Cerebellar cortex (tissue), 1 donor: ENCODE results near the gene RNASE7.
"Not testable (repeated sequence)": the region's sequence is repeated elsewhere in the genome, so short reads cannot be mapped to it uniquely, and the experiment has no call there.

Source experiments
- DNase-seq: peaks from one replicate; pipeline ENCODE4 v3.0.0-alpha.2; 2015; ENCODE audit warnings: low spot score

The RNASE7 gene

DNA sequence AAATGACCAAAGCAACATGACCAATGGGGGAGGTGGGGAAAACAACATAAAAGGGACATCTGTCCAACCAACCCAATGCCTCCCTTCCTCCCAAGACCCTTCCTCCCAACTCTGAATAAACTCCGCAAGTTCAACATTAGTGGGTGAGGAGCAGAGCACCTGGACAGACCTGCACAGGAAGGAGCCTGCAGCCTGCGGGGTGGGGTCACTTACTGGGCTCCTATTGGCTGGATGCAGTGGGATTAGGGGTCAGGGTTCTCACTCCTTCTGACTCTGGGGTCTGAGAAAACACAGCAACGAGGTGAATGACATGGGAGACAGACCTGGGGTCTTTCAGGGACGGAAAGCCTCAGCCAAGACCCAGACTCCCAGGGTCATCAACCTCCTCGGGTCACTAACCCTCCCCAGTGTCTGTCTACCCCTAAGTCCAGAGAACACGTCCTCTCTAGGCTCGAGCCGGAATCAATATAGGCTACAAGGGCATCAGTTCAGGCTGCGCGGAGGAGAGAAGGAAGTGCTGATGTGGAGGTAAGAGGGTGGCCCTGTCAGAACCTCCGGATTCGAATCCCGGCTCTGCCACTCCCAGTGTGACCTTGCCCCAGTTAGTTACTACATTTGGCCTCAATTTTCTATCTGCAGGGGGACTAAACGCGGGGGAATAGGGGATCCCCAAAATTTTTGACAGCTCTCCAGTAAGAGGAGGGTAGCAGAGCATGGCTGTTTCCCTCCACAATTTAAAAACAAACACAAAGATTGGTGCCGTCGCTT lies 18.2 kb upstream of the RNASE7 start:
- no peak for DNase-seq

- DNase-seq = peak; percentile 22
These were observed 17.4 kb upstream of the RNASE7 start, which contains the start of gene NDRG2 for GRCh38 chr14:21024585-21025370. Gene NDRG2, minus strand, starts transcription at chr14:21025061. Its CDS starts 1,746 bp downstream, at chr14:21023315.

DNA sequence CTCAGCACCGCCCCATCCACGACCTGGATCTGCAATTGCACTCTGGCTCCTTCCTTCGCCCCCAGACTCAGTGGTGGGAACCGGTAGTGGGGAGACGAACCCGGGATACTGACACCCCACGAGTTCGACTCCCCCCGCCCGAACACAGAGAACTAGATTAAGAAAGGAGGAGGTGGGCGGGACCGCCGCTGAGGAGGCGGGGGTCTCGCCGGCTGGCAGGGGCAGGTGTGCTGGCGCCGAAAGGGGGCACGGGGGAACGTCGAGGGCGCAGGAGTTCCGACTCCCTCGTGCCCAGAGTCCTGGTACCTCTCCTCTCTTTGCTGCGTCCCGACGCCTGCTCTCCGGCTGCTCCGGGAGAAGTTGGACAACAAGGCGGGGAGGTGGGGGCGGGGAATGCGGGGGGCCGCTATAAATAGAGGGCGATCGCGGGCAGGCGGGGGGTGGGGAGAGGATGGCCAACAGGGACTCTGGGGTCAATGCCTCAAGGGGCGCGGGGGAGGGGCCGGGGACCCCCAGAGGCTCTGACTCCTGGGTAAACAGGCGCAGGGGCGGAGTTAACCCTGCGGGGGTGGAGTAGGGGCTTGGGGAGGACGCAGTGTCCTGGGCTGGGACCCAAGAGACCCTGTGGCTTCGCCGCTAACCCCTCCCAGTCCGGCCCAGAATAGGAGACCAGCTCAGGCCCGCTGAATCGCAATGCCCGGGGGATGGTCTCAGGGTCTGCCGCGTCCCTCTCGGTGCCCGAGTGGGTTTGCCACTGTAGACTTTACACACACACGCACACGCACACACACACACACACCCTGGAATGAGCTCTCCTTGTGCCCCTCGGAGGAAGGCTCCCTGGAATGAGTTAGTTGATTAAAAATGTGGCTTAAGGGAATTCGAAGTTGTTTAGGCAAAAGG lies 16.5 kb upstream of the RNASE7 start:
- DNase-seq = peak; percentile 14

DNA sequence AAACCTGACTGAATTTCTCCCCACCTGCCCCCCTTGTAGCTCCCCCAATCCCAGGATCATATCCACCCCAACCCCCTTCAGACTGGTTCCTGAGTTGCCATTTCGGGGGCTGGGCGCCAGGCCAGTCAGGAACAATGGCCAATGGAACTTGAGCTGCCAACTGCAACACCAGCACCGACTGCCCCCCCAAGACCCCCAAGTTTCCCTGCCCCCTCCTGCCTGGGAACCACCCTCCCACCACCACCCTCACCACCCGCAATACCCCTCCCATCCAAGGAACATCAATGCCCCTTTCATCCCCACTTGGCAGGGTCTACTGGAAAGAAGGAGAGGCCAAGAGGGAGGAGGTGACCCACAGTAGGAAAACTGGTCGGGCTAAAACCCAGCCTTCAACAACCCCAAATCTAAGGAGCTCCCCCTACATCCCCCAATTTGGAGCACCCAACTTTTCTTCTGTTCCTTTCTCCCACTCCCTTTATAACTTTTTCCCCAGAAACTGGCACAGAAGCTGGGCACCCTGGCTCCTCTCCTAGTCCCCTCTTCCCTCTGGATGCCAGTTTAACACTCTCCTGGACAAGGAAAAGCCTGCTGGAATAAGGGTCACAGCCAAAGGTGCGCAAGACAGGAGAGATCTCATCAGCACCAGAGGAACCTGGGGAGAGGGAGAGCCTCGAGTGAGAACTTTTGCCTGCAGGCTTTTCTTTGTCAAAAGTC lies 15.7 kb upstream of the RNASE7 start:
- DNase-seq = peak; percentile 34

- no peak for DNase-seq
These were observed 15.2 kb upstream of the RNASE7 start for GRCh38 chr14:21026988-21027315.

DNA sequence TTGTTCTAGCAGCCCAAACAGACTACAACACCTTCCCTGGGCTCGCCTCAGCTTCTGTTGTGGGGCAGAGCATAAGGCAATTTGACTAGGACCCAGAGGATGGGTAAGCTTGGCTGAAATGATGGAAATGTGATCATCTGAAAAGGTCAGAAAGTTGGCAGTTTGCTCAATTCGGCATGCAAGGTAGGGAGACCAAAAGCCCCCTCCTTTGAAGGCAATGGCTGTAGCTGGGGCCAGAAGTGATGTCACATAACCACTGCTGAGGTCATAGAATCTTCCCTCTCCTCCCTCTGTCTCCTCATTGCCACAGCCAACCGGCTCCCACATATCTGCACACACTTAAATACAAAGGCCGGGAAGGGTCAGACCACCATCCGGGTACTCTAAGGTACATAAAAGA lies 12.2 kb upstream of the RNASE7 start, which contains the start of gene TPPP2:
Gene TPPP2 (plus strand): TSS at position 301 of the 400 bp plus-strand sequence. CDS start 365 bp downstream, outside the sequence.
- no peak for DNase-seq

DNA sequence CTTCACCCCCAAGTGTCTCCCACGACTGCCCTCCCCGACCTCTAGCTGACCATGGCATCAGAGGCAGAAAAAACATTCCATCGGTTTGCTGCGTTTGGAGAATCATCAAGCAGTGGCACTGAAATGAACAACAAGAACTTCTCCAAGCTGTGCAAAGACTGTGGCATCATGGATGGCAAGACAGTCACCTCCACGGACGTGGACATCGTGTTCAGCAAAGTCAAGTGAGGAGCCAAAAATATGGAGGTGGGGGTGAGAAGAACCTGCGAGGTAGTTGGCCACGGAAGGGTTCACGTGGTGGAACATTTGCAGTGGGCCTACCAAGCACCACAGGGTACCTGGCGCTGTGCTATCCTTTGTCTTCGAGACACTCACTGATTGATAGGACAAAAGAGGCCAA lies 11.6 kb upstream of the RNASE7 start:
- DNase-seq = no peak

DNA sequence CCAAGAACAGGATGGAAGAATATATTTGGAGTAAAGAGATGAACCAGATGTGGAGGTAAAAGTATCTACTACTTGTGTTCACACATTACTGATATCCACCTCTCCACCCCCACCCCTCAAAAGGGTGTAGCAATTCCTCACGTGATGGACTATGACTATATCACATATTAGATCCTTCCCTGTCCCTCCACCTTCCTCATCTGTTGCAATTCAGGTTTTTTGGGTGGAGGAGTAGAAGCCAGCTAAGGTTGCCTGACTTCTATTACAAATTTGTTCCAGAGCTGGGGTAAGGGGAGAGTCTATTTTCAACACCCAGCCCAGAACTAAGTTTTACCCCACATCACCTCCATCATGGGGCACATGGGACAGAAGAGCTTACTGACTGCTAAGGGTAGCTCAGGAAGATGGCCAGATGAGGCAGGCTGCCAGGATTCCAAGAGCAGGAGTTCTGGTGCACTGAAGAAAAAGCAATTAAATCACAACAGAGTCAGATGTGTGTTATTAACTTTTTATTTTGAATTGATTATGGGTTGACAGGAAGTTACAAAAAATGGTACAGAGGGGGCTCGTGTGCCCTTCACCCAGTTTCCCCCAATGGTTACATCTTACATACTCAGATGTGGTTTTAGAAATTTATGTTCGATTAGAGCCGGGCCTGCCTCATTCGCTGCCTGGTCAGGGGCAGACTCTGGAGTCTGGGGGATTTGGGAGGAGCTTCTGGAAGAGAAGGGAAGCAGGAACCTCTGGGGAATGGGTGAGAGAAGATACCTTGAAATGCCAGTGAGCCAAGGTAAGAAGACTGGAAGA lies 9.6 kb upstream of the RNASE7 start:
- no peak for DNase-seq

DNA sequence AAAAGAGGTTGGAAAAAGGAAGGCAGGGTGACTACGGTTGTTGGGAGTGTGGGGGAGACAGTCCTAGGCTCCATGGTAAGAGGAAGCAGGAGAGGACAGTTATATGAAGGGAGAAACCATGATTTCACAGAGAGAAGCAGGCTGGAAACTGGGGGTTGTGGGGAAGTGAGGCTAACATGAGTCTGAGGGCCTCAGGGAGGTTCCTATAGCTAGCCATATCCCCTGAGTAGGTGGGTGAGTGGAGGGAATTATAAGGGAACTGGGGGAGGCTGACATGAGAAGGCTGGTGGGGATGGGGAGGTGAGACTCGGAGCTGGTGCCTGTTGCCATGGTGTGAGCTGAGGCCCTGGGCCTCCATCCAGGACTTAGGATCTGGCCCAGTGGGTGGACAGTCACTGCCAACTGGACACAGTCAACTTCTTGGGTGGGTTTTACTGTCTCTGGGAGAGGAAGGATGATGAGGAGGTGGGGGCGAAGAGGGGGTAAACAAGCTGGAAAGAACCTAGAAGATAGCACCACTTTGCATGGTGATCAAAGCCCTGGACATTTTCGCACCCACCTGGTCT lies 8.9 kb upstream of the RNASE7 start:
- DNase-seq = no peak

- DNase-seq = no peak
These were observed 7.5 kb upstream of the RNASE7 start, which contains the start of gene RNASE13 for GRCh38 chr14:21034707-21035106. Gene RNASE13, minus strand, starts transcription at chr14:21034807. Its CDS starts 519 bp downstream, at chr14:21034288.

DNA sequence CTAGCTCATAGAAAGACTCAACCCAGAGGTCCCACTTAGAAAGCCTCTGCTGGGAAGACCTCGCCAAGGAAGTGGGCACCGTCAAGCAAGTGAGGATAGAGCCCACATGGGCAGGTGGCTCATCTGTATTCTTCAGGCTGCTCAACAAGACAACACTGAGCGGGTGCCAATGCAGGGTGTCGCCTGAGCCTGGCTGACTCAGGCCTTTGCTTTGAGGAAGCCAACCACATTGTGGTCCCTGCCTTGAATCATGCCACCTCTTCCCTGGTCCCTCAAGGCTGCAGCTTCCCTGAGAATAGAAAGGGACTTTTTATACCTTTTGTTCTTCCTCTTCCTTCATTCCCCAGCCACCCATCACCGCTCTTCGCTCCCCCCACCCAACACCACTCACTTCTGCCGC lies 5.4 kb upstream of the RNASE7 start:
- no peak for DNase-seq

DNA sequence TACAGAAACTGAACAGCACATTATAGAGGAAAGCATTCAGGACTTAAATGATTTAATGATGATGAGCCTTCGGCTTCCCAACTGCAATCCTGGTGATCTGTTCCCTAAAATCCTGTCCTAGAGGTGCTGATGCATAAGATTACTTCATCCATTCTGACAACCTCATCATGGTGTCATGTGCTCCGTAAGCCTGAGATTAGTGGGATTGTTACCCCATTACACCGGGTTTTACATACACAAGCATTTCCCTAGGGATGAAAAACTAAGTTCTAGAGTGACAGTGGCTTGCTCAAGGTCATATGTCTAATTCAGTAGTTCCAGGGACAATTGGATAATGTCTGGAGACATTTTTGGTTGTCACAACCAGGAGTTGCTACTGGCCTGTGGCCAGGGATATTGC lies 5.0 kb upstream of the RNASE7 start:
- no peak for DNase-seq

DNA sequence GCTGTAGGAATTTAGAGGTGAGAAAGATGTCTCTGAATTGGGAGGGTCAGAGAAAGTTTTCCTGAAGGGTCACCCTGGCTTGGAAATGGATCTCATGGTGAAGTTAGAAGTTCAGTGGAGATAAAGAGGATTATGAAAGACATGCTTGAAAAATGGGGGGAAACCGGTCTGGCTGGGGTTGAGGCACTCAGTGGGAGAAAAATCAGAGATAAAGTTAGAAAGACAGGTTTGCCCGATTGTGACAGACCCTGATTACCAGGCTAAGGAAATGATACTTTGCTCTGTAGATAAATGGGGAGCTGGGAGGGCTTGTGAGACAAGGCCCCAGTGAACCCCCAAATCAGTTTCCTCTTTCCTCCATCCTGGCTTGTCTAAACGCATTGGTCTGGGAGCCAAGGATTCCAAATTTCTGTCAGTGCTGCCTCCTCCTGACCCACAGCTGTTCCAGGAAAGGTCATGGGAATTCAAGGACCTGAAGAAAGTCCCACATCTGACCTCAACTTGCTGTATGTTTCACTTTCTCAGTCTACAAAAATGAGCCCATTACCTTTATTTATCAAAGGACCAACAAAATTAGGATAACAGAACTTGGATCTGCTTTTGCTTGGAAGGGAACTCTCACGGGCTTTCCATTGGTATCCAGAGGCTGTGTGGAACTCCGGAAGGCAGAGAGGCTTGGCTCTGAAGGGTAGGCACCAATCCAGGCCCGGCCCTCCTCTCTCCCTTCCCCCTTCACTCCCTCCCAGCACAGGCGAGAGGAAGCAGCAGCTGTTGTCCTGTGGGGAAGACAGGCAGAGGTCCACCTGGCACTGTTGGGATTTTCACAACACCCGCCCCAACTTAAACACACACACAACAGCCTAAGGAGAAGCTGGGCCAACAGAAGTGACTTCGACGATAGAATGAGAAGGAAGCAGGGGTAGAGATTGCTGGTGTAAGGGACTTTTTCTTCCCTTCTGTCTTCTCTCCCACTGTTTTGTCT lies 3.4 kb upstream of the RNASE7 start:
- DNase-seq = peak; percentile 48

DNA sequence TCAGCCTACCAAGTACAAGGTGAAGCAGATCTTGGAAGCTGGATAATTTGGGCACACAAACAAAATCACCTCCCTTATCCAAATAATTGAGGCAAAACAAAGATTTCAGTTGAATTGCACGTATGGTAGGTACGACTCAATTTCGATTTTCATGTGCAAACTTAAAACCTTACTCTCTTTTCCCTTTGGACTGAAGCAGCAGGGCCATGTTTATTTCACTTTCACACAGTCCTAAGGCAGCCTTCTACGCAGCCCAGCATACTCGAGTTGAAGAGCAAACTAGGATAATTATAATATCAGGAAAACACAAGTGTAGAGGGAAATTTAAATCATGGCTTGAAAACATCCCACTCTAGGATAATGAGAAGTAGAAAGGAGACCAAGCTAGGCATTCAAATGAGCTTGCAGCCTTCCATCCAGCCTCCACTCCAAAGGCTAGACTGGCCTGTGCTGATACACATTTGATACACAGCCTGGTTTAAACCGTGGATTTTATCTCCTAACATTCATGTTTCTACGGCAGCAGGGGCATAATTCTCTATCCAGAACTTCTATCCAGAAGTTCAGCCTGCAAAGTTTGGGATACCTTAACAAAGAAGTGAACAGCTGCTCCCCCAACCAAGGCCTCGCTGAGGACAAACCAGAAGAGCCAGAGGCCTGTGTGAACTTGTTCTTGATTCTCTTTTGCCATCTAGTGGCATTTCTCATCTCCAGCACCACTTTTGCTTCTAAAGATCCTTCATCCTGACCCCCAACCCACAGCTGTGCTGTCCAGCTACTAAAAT lies 2.4 kb upstream of the RNASE7 start:
- DNase-seq = peak; percentile 66

GRCh38 chr14:21040370-21040925 lies 1.7 kb upstream of the RNASE7 start:
- DNase-seq = no peak

GRCh38 chr14:21040941-21041340 lies 1.2 kb upstream of the RNASE7 start:
- not testable (repeated sequence) for DNase-seq

GRCh38 chr14:21042918-21043317 lies 756 bp downstream of the RNASE7 start:
- DNase-seq = no peak
